Naive thymus-derived CD4-positive, alpha-beta T cell (primary cell): ENCODE measurements around the gene PRR23B. TPM values are rescaled to one million over a fixed set of nuclear protein-coding genes. Genes with fewer than 3 reads are reported as not detected.

ENCODE experiments used
- ATAC-seq: fragments of 150-1000 bp; cut with Tn5 transposase; 2 replicates; pipeline ENCODE4 v1.10.0; 2021; ENCODE audit warnings: mild to moderate bottlenecking, moderate library complexity
- CTCF ChIA-PET: fragments of 350-600 bp; sonication (Branson Sonifier 250); formaldehyde crosslinking; loops from one replicate; lab custom pipeline; 2021; ENCODE audit warnings: antibody characterized with exemption; lab: Charles Lee
- POLR2A ChIA-PET: fragments of 350-600 bp; sonication (Branson Sonifier 250); formaldehyde crosslinking; loops from one replicate; lab custom pipeline; 2021; ENCODE audit warnings: antibody characterized with exemption, inconsistent platforms; lab: Charles Lee
- DNase-seq, 9 donors: peaks; one replicate each; pipeline versions ENCODE4 v3.0.0 to v3.0.0-alpha.2; 2020 to 2022; ENCODE audit warnings: mixed read lengths in 1 of 9
- H3K27ac ChIP-seq: one replicate; pipeline ENCODE4 v1.7.0; 2013; ENCODE audit warnings: mild to moderate bottlenecking, low read depth, low read length, moderate library complexity
- H3K27me3 ChIP-seq, 2 donors: one replicate each; pipeline ENCODE4 v1.7.0; 2013; ENCODE audit warnings: low read length in 2 of 2, mild to moderate bottlenecking in 2 of 2, moderate library complexity in 2 of 2; ENCODE audit not compliant: control insufficient read depth in 2 of 2, insufficient read depth in 2 of 2
- H3K36me3 ChIP-seq, 3 experiments: 1 replicate in 2 of 3; 2 replicates in 1 of 3; pipeline ENCODE4 v1.7.0; 2013; ENCODE audit warnings: low read length in 3 of 3, mild to moderate bottlenecking in 3 of 3, moderate library complexity in 1 of 3; ENCODE audit not compliant: insufficient read depth in 3 of 3, control insufficient read depth in 2 of 3
- H3K4me1 ChIP-seq, 2 donors: one replicate each; pipeline ENCODE4 v1.7.0; 2013; ENCODE audit warnings: low read length in 2 of 2, mild to moderate bottlenecking in 2 of 2, moderate library complexity in 1 of 2; ENCODE audit not compliant: control insufficient read depth in 2 of 2, insufficient read depth in 2 of 2
- H3K4me3 ChIP-seq: 2 replicates; pipeline ENCODE4 v1.7.0; 2013; ENCODE audit warnings: mild to moderate bottlenecking, low read length
- H3K9me3 ChIP-seq, 3 experiments: 1 replicate in 2 of 3; 2 replicates in 1 of 3; pipeline ENCODE4 v1.7.0; 2013; ENCODE audit warnings: low read length in 3 of 3; ENCODE audit not compliant: control insufficient read depth in 2 of 3
- H3K27ac Mint-ChIP-seq, 9 donors: one replicate each; pipeline ENCODE4 v1.8.0; 2020 to 2022; ENCODE audit warnings: mixed read lengths in 9 of 9, mild to moderate bottlenecking in 8 of 9, moderate library complexity in 5 of 9, inconsistent platforms in 2 of 9
- H3K27me3 Mint-ChIP-seq, 5 donors: one replicate each; pipeline ENCODE4 v1.8.0; 2021 to 2022; ENCODE audit warnings: mixed read lengths in 5 of 5, mild to moderate bottlenecking in 1 of 5
- H3K36me3 Mint-ChIP-seq, 5 donors: one replicate each; pipeline ENCODE4 v1.8.0; 2020 to 2022; ENCODE audit warnings: mixed read lengths in 5 of 5, mild to moderate bottlenecking in 3 of 5, inconsistent platforms in 1 of 5
- H3K4me1 Mint-ChIP-seq, 7 donors: one replicate each; pipeline ENCODE4 v1.8.0; 2020 to 2022; ENCODE audit warnings: mixed read lengths in 7 of 7, mild to moderate bottlenecking in 3 of 7, inconsistent platforms in 1 of 7
- H3K4me3 Mint-ChIP-seq, 10 donors: one replicate each; pipeline ENCODE4 v1.8.0; 2020 to 2022; ENCODE audit warnings: mild to moderate bottlenecking in 10 of 10, mixed read lengths in 10 of 10, moderate library complexity in 6 of 10, inconsistent platforms in 2 of 10
- H3K9me3 Mint-ChIP-seq, 11 donors: one replicate each; pipeline ENCODE4 v1.8.0; 2020 to 2022; ENCODE audit warnings: mixed read lengths in 11 of 11, mild to moderate bottlenecking in 4 of 11, inconsistent platforms in 1 of 11, moderate library complexity in 1 of 11
- intact Hi-C, 2 donors: fragments of 100-400 bp; cut with micrococcal nuclease; formaldehyde crosslinking; loops; one replicate each; pipeline ENCODE4 v1.15.1; 2023
- polyA plus RNA-seq, 2 donors: library from polyadenylated mRNA; unstranded; fragments of 300-500 nt; fragmentation: Illumina TruSeq; gene quantifications; one replicate each; pipeline ENCODE4 v1.2.3, GENCODE V29; 2021
- total RNA-seq, 6 experiments: library from RNA in 5 of 6; stranded (reverse) in 5 of 6; gene quantifications; 1 replicate in 5 of 6; 2 replicates in 1 of 6; pipeline ENCODE4 v1.2.3 and lab custom pipeline; 2021 to 2026

PRR23B gene
- not detected for total RNA-seq
- polyA plus RNA-seq: not detected
- not detected for total RNA-seq (lab: John Stamatoyannopoulos, UW)

- no peak within 1 kb of the TSS for H3K27ac Mint-ChIP-seq
- H3K36me3 ChIP-seq: no peaks in the 10 kb centered on the region
- CTCF ChIA-PET: no interaction called here
- no peak within 1 kb of the TSS for H3K4me3 ChIP-seq
- H3K27me3 ChIP-seq: peaks cover 0 to 3% of the 10 kb centered on the region in 2 donors
- H3K4me3 Mint-ChIP-seq: no peak within 1 kb of the TSS
- POLR2A ChIA-PET: no interaction called here
- intact Hi-C loops: no loop called here
- peaks cover 0 to 5% (median 0%) of the 10 kb centered on the region in 5 donors for H3K36me3 Mint-ChIP-seq
- no peak within 1 kb of the TSS for H3K27ac ChIP-seq
- H3K9me3 Mint-ChIP-seq: peaks cover 4 to 16% (median 7%) of the 10 kb centered on the region in 11 donors
- peaks cover 0 to 25% (median 11%) of the 10 kb centered on the region in 5 donors for H3K27me3 Mint-ChIP-seq
- ATAC-seq: no peak
- H3K4me1 ChIP-seq: no peaks in the 10 kb centered on the region
- no peaks in the 10 kb centered on the region for H3K9me3 ChIP-seq
- no peak for DNase-seq
- no peaks in the 10 kb centered on the region for H3K4me1 Mint-ChIP-seq
Observed at GRCh38 chr3:139020868-139021234, at the start of gene PRR23B. PRR23B (minus strand) TSS chr3:139020926; CDS start chr3:139020661, 265 bp downstream.

DNA sequence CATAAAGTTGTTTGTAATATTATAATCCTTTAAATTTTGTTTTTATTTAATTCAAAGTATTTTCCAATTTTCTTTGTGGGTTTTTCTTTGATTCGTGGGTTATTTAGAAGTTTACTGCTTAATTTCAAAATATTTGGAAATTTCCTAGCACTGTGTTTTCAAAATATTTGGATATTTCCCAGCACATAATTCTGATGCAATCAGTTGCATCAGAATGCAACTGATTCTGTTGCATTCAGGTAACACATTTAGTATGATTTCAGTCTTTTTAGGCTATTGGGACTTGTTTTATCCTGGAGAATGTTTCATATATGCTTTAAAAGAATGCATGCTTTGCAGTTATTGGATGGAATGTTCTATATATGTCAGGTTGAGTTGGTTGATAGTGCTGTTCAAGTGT lies 42.2 kb upstream of the PRR23B start:
- POLR2A ChIA-PET: no interaction called here
- Mint-ChIP-seq H3K27me3 (peaks cover 0 to 11% (median 5%) of the 10 kb centered on the region in 5 donors), H3K36me3 (no peaks in the 10 kb centered on the region), H3K4me1 (no peaks in the 10 kb centered on the region), H3K4me3 (no peak overlapping the region), H3K27ac (no peak overlapping the region), H3K9me3 (peaks cover 0 to 5% (median 0%) of the 10 kb centered on the region in 11 donors)
- no peak overlapping the region for H3K4me3 ChIP-seq
- H3K9me3 ChIP-seq: no peaks in the 10 kb centered on the region
- intact Hi-C loops: no loop called here
- no peaks in the 10 kb centered on the region for H3K4me1 ChIP-seq
- DNase-seq (no peak), ATAC-seq (no peak)
- H3K36me3 ChIP-seq: no peaks in the 10 kb centered on the region
- CTCF ChIA-PET: no interaction called here
- H3K27ac ChIP-seq: no peak overlapping the region
- no peaks in the 10 kb centered on the region for H3K27me3 ChIP-seq

DNA sequence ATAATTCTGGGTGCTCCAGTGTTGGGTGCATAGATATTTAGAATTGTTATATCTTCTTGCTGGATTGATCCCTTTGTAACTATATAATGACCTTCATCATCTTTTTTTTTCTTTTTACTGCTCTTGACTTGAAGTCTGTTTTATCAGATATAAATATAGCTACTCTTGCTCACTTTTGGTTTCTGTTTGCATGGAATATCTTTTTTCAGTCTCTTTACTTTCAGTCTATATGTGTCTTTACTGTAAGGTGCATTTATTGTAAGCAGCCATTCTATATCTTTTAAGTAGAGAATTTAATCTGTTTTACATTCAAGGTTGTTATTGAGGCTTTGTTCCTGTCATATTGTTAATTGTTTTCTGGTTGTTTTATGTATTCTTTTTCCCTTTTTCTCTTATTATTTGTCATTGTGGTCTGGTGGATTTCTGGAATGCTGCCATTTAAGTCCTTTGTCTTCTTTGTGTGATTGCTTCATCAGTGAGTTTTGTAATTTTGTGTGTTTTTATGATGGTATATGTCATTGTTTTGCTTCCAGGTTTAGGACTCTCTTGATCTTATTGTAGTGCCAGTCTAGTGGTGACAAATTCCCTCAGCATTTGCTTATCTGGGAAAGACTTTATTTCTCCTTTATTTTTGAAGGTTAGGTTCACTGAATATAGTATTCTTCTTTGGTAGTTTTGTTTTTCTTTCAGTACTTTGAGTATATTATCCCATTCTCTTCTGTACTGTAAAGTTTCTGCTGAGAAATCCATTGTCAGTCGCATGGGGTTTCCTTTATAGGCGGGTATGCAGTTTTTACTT lies 32.3 kb upstream of the PRR23B start:
- H3K9me3 Mint-ChIP-seq: peaks cover 10 to 51% (median 20%) of the 10 kb centered on the region in 11 donors
- DNase-seq (no peak), ATAC-seq (no peak)
- intact Hi-C loops: no loop called here
- Histone ChIP-seq H3K4me3 (no peak overlapping the region), H3K36me3 (no peaks in the 10 kb centered on the region), H3K27me3 (no peaks in the 10 kb centered on the region), H3K27ac (no peak overlapping the region), H3K4me1 (no peaks in the 10 kb centered on the region), H3K9me3 (peaks cover 0 to 21% (median 5%) of the 10 kb centered on the region in 3 experiments)
- ChIA-PET CTCF (no interaction called here), POLR2A (no interaction called here)
- peaks cover 0 to 4% (median 0%) of the 10 kb centered on the region in 5 donors for H3K27me3 Mint-ChIP-seq
- H3K36me3 Mint-ChIP-seq: peaks cover 0 to 11% (median 0%) of the 10 kb centered on the region in 5 donors
- no peak overlapping the region for H3K4me3 Mint-ChIP-seq
- H3K27ac Mint-ChIP-seq: no peak overlapping the region
- no peaks in the 10 kb centered on the region for H3K4me1 Mint-ChIP-seq

- no peak within 1 kb of the TSS for H3K27ac ChIP-seq
- H3K36me3 ChIP-seq: no peaks in the 10 kb centered on the region
- H3K36me3 Mint-ChIP-seq: peaks cover 0 to 5% (median 0%) of the 10 kb centered on the region in 5 donors
- H3K4me3 ChIP-seq: no peak within 1 kb of the TSS
- H3K4me1 ChIP-seq: no peaks in the 10 kb centered on the region
- intact Hi-C loops: no loop called here
- peaks cover 0 to 15% (median 5%) of the 10 kb centered on the region in 5 donors for H3K27me3 Mint-ChIP-seq
- no peak within 1 kb of the TSS for H3K4me3 Mint-ChIP-seq
- peaks cover 0 to 6% (median 0%) of the 10 kb centered on the region in 3 experiments for H3K9me3 ChIP-seq
- ATAC-seq (no peak), DNase-seq (no peak)
- H3K27me3 ChIP-seq: no peaks in the 10 kb centered on the region
- ChIA-PET POLR2A (no interaction called here), CTCF (no interaction called here)
- H3K9me3 Mint-ChIP-seq: peaks cover 0 to 23% (median 9%) of the 10 kb centered on the region in 11 donors
- H3K27ac Mint-ChIP-seq: no peak within 1 kb of the TSS
- peaks cover 0 to 2% (median 0%) of the 10 kb centered on the region in 7 donors for H3K4me1 Mint-ChIP-seq
Observed at GRCh38 chr3:139044366-139045210, 23.9 kb upstream of the PRR23B start, which contains the start of gene PRR23C. PRR23C (minus strand) TSS chr3:139044892; CDS start chr3:139044620, 272 bp downstream.

- Mint-ChIP-seq H3K4me3 (no peak overlapping the region), H3K36me3 (peaks cover 0 to 5% (median 0%) of the 10 kb centered on the region in 5 donors), H3K4me1 (peaks cover 0 to 2% (median 0%) of the 10 kb centered on the region in 7 donors), H3K27ac (no peak overlapping the region), H3K9me3 (peaks cover 0 to 23% (median 9%) of the 10 kb centered on the region in 11 donors), H3K27me3 (peaks cover 0 to 20% (median 8%) of the 10 kb centered on the region in 5 donors)
- POLR2A ChIA-PET: no interaction called here
- ATAC-seq (no peak), DNase-seq (no peak)
- CTCF ChIA-PET: no interaction called here
- Histone ChIP-seq H3K4me1 (no peaks in the 10 kb centered on the region), H3K9me3 (peaks cover 0 to 6% (median 0%) of the 10 kb centered on the region in 3 experiments), H3K36me3 (no peaks in the 10 kb centered on the region), H3K4me3 (no peak overlapping the region), H3K27ac (no peak overlapping the region), H3K27me3 (no peaks in the 10 kb centered on the region)
- intact Hi-C loops: no loop called here
Observed at GRCh38 chr3:139043554-139044365, 23.0 kb upstream of the PRR23B start.

DNA sequence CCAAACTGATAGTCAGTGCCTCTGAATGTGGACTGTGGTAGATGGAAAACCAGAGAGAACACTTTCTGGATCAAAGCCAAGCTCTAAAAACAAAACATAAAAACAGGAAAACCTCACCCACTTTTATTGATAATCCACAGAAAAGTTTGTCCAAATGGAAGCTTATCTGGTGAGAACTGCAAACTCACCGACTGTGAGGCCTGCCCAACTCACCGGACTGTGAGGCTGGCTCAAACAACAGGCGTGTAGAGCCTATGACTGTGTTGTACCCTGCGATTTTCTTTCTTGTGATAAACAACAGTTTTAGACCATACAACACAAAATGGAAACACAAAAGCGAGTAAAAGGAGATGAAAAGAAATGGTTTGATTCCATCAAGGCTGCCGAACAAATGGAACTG lies 16.8 kb upstream of the PRR23B start:
- intact Hi-C loops: no loop called here
- H3K4me1 ChIP-seq: no peaks in the 10 kb centered on the region
- DNase-seq (no peak), ATAC-seq (no peak)
- ChIA-PET CTCF (no interaction called here), POLR2A (no interaction called here)
- Mint-ChIP-seq H3K4me3 (no peak overlapping the region), H3K4me1 (no peaks in the 10 kb centered on the region), H3K27ac (no peak overlapping the region), H3K27me3 (peaks cover 0 to 47% (median 26%) of the 10 kb centered on the region in 5 donors), H3K9me3 (peaks cover 0 to 4% (median 0%) of the 10 kb centered on the region in 11 donors), H3K36me3 (no peaks in the 10 kb centered on the region)
- H3K4me3 ChIP-seq: no peak overlapping the region
- no peaks in the 10 kb centered on the region for H3K27me3 ChIP-seq
- no peaks in the 10 kb centered on the region for H3K36me3 ChIP-seq
- no peak overlapping the region for H3K27ac ChIP-seq
- no peaks in the 10 kb centered on the region for H3K9me3 ChIP-seq
